HK-2 (cell line): ENCODE measurements around the gene CAMP.

Experiments used
- DNase-seq: peaks from one replicate; pipeline ENCODE4 v3.0.0-alpha.2; 2018; ENCODE audit not compliant: unreplicated experiment

CAMP gene

GRCh38 chr3:48214225-48214624 lies 9.1 kb upstream of the CAMP start:
- no peak for DNase-seq

- no peak for DNase-seq
These were observed 8.3 kb upstream of the CAMP start for GRCh38 chr3:48215019-48215418.

GRCh38 chr3:48215466-48215865 lies 7.8 kb upstream of the CAMP start:
- DNase-seq = no peak

- DNase-seq = no peak
These were observed 7.4 kb upstream of the CAMP start for GRCh38 chr3:48215876-48216275.

- DNase-seq = no peak
These were observed 5.8 kb upstream of the CAMP start for GRCh38 chr3:48217449-48217848.

GRCh38 chr3:48218537-48218936 lies 4.8 kb upstream of the CAMP start:
- DNase-seq = no peak

- DNase-seq = no peak
These were observed 3.8 kb upstream of the CAMP start for GRCh38 chr3:48219543-48219942.

GRCh38 chr3:48220746-48221145 lies 2.5 kb upstream of the CAMP start:
- DNase-seq = no peak

GRCh38 chr3:48225587-48225986 lies 2.3 kb downstream of the CAMP start:
- no peak for DNase-seq

- no peak for DNase-seq
These were observed 3.6 kb downstream of the CAMP start for GRCh38 chr3:48226939-48227338.

- DNase-seq = no peak
These were observed 8.9 kb downstream of the CAMP start for GRCh38 chr3:48232232-48232631.

GRCh38 chr3:48232734-48233133 lies 9.4 kb downstream of the CAMP start:
- DNase-seq = peak; percentile 28

- no peak for DNase-seq
These were observed 10.2 kb downstream of the CAMP start for GRCh38 chr3:48233542-48233941.

- no peak for DNase-seq
These were observed 13.2 kb downstream of the CAMP start for GRCh38 chr3:48236531-48236930.

GRCh38 chr3:48238531-48239085 lies 15.3 kb downstream of the CAMP start:
- DNase-seq = no peak

GRCh38 chr3:48240000-48240963 lies 17.0 kb downstream of the CAMP start:
- DNase-seq = no peak

GRCh38 chr3:48241796-48242455 lies 18.6 kb downstream of the CAMP start:
- DNase-seq = no peak

- DNase-seq = no peak
These were observed 20.6 kb downstream of the CAMP start for GRCh38 chr3:48243886-48244285.

GRCh38 chr3:48244461-48244860 lies 21.2 kb downstream of the CAMP start:
- DNase-seq = no peak

GRCh38 chr3:48245136-48245535 lies 21.8 kb downstream of the CAMP start:
- no peak for DNase-seq

GRCh38 chr3:48247401-48247811 lies 24.1 kb downstream of the CAMP start:
- no peak for DNase-seq

GRCh38 chr3:48248095-48248850 lies 25.0 kb downstream of the CAMP start:
- DNase-seq = no peak
